Uterus (tissue), 4 donors: ENCODE results near the gene ANGPTL8. TPM values are rescaled to one million over a fixed set of nuclear protein-coding genes. Genes with fewer than 3 reads are reported as not detected.

Experiments
- DNase-seq, 2 donors: peaks; one replicate each; pipeline ENCODE4 v3.0.0-alpha.2; 2019 to 2020
- H3K27ac ChIP-seq, 2 donors: fragments of 200-600 bp; sonication (generic); 1 replicate in 1 of 2; 2 replicates in 1 of 2; pipeline ENCODE4 v1.5.1; 2016 to 2018
- H3K27me3 ChIP-seq, 2 donors: fragments of 200-600 bp; sonication (generic); one replicate each; pipeline ENCODE4 v1.5.1; 2018 to 2019; ENCODE audit warnings: control low read depth in 1 of 2
- H3K36me3 ChIP-seq, 2 donors: fragments of 200-600 bp; sonication (generic); one replicate each; pipeline ENCODE4 v1.5.1; 2019; ENCODE audit warnings: control low read depth in 1 of 2
- H3K4me1 ChIP-seq, 2 donors: fragments of 200-600 bp; sonication (generic); one replicate each; pipeline ENCODE4 v1.5.1; 2018 to 2019; ENCODE audit warnings: control low read depth in 1 of 2
- H3K4me3 ChIP-seq, 2 donors: fragments of 200-600 bp; sonication (generic); 1 replicate in 1 of 2; 2 replicates in 1 of 2; pipeline ENCODE4 v1.5.1; 2018 to 2019; ENCODE audit warnings: mild to moderate bottlenecking in 1 of 2
- H3K9me3 ChIP-seq, 2 donors: fragments of 200-600 bp; sonication (generic); one replicate each; pipeline ENCODE4 v1.5.1; 2019; ENCODE audit warnings: control low read depth in 1 of 2
- CTCF ChIP-seq, 4 experiments: fragments of 200-600 bp in 2 of 4; fragments of 450-650 bp in 2 of 4; sonication (generic) in 2 of 4; IDR thresholded peaks; one replicate each; pipeline ENCODE4 v1.5.1; 2016 to 2019; ENCODE audit warnings: antibody characterized with exemption in 4 of 4, mild to moderate bottlenecking in 2 of 4, moderate library complexity in 1 of 4
- POLR2A ChIP-seq, 2 donors: fragments of 450-650 bp; IDR thresholded peaks; one replicate each; pipeline ENCODE4 v1.6.1; 2016; ENCODE audit warnings: antibody characterized with exemption in 2 of 2, mild to moderate bottlenecking in 1 of 2, moderate library complexity in 1 of 2
- intact Hi-C: fragments of 100-400 bp; cut with DNase I; formaldehyde crosslinking; loops from one replicate; pipeline ENCODE4 v1.15.1; 2023; ENCODE audit warnings: low total_unique reads
- total RNA-seq, 4 donors: library from RNA; depleted of rRNA in 3 of 4; stranded (reverse); fragments of >200 nt in 3 of 4; gene quantifications; one replicate each; pipeline versions ENCODE4 v1.1.0 to v1.2.4, GENCODE V29; 2014 to 2023
- donor health status: DM: yes; HTN: yes; CAD: no.

The ANGPTL8 gene
- total RNA-seq, 4 donors from 2014 or later: 3.0 TPM; not detected in 3

- peak; percentile 64 to 85 for DNase-seq
- intact Hi-C loops: no loop called here
- H3K36me3 ChIP-seq: no peaks in the 10 kb centered on the region
- H3K4me1 ChIP-seq: no peaks in the 10 kb centered on the region
- no peaks in the 10 kb centered on the region for H3K27me3 ChIP-seq
- H3K4me3 ChIP-seq: no peak overlapping the region
- H3K27ac ChIP-seq: peak overlapping the region; percentile 57 to 77
- no peak for TF ChIP-seq POLR2A (IDR thresholded peaks at IDR 0.05)
- no peak for TF ChIP-seq CTCF (IDR thresholded peaks at IDR 0.05)
- no peaks in the 10 kb centered on the region for H3K9me3 ChIP-seq
These were observed 29.4 kb downstream of the ANGPTL8 start for GRCh38 chr19:11268783-11269267.

- no peaks in the 10 kb centered on the region for H3K9me3 ChIP-seq
- peak overlapping the region; percentile 57 to 77 for H3K27ac ChIP-seq
- TF ChIP-seq POLR2A (IDR thresholded peaks at IDR 0.05) (no peak), CTCF (IDR thresholded peaks at IDR 0.05) (no peak)
- intact Hi-C loops: no loop called here
- H3K4me1 ChIP-seq: no peaks in the 10 kb centered on the region
- no peaks in the 10 kb centered on the region for H3K27me3 ChIP-seq
- H3K4me3 ChIP-seq: no peak overlapping the region
- DNase-seq: no peak
- H3K36me3 ChIP-seq: no peaks in the 10 kb centered on the region
These were observed 30.0 kb downstream of the ANGPTL8 start for GRCh38 chr19:11269408-11269807.

- Histone ChIP-seq H3K27me3 (no peaks in the 10 kb centered on the region), H3K9me3 (no peaks in the 10 kb centered on the region), H3K4me1 (no peaks in the 10 kb centered on the region), H3K4me3 (no peak overlapping the region), H3K27ac (no peak overlapping the region), H3K36me3 (no peaks in the 10 kb centered on the region)
- no peak for DNase-seq
- TF ChIP-seq POLR2A (IDR thresholded peaks at IDR 0.05) (no peak), CTCF (IDR thresholded peaks at IDR 0.05) (no peak)
- intact Hi-C loops: no loop called here
These were observed 33.9 kb downstream of the ANGPTL8 start for GRCh38 chr19:11273296-11273695.

GRCh38 chr19:11273989-11274388 is 34.6 kb downstream of the ANGPTL8 start:
- H3K27me3 ChIP-seq: no peaks in the 10 kb centered on the region
- TF ChIP-seq POLR2A (IDR thresholded peaks at IDR 0.05): no peak
- no peak for TF ChIP-seq CTCF (IDR thresholded peaks at IDR 0.05)

GRCh38 chr19:11274533-11275086 is 35.2 kb downstream of the ANGPTL8 start:
- Histone ChIP-seq H3K27me3 (no peaks in the 10 kb centered on the region), H3K27ac (no peak overlapping the region), H3K4me1 (no peaks in the 10 kb centered on the region), H3K4me3 (no peak overlapping the region), H3K36me3 (no peaks in the 10 kb centered on the region), H3K9me3 (no peaks in the 10 kb centered on the region)
- DNase-seq: no peak
- intact Hi-C loops: no loop called here
- no peak for TF ChIP-seq POLR2A (IDR thresholded peaks at IDR 0.05)
- TF ChIP-seq CTCF (IDR thresholded peaks at IDR 0.05): no peak

More at GRCh38 chr19:11273989-11274388, 34.6 kb downstream of the ANGPTL8 start:
- Histone ChIP-seq H3K36me3 (no peaks in the 10 kb centered on the region), H3K4me1 (no peaks in the 10 kb centered on the region), H3K9me3 (no peaks in the 10 kb centered on the region), H3K27ac (no peak overlapping the region), H3K4me3 (no peak overlapping the region)
- DNase-seq: no peak
- intact Hi-C loops: no loop called here
